Rectal smooth muscle tissue (tissue), 1 donor: ENCODE measurements around the gene SLC41A3.

Experiments used
- H3K27ac ChIP-seq: one replicate; pipeline ENCODE4 v1.7.0; 2013; ENCODE audit warnings: low read depth, low read length, inconsistent platforms
- H3K27me3 ChIP-seq: one replicate; pipeline ENCODE4 v1.7.0; 2013; ENCODE audit warnings: low read length; ENCODE audit not compliant: control insufficient read depth, insufficient read depth
- H3K36me3 ChIP-seq: one replicate; pipeline ENCODE4 v1.7.0; 2013; ENCODE audit warnings: low read length; ENCODE audit not compliant: control insufficient read depth, insufficient read depth
- H3K4me1 ChIP-seq: one replicate; pipeline ENCODE4 v1.7.0; 2013; ENCODE audit warnings: low read length; ENCODE audit not compliant: control insufficient read depth, insufficient read depth
- H3K4me3 ChIP-seq: one replicate; pipeline ENCODE4 v1.7.0; 2013; ENCODE audit warnings: low read length
- H3K9ac ChIP-seq: one replicate; pipeline ENCODE4 v1.7.0; 2013; ENCODE audit warnings: low read length

SLC41A3 gene

DNA sequence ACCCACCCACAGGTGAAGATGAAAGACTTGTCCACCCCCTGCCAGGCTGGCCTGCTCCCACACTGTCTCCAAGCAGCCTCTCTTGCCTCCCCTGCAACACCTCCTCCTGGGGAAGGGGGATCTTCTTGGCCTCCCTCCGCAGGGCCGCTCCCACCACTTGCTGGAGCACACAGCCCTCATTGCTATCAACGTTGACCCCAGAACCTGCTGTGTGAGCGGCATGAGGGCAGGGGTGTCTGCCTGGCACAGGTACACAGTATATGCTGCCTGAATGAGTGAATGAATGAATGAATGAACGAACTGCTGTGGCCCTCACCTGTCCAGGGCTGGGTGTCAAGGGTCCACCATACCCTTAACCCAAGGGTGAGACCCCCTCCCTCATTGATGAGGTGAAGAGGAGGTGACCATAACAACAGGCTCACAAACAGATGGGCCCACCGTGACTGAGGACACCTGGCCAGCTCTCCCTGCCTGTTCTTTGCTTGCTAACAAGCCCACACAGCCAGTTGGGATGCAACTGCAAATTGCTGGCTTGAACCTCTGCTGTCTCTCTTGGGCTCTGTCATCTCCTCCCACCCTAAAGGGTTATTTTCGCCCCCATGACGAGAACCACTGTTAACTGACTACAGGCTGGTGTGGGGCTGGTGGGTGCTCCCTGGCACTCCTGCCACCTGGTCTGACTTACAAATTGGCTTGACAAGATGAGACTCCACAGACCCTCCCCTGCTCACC is 22.5 kb downstream of the SLC41A3 start:
- Histone ChIP-seq H3K27me3 (no peaks in the 10 kb centered on the region), H3K4me1 (no peaks in the 10 kb centered on the region), H3K27ac (no peak overlapping the region), H3K9ac (no peak overlapping the region), H3K4me3 (no peak overlapping the region), H3K36me3 (no peaks in the 10 kb centered on the region)

- Histone ChIP-seq H3K4me3 (no peak overlapping the region), H3K27ac (no peak overlapping the region)
Observed at GRCh38 chr3:126060613-126061145, 23.2 kb downstream of the SLC41A3 start.

DNA sequence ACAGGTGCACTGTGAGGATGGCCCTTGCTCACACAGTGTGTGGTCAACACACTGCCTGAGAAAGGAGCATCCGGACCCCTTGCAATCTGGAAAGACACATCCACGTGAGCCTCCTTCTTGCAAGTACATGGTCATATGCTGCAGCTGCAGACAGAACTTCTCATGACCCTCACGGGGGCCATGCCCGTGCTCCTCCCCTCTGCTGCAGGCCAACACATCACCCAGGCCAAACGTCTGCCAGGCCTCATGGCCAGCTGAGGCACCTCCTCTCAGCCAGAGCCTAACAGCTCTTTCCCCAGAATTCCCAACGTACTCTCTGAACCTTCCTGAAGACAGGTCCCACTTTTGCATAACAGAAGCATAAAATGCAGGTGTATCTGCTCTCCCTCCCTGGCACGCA is 25.3 kb downstream of the SLC41A3 start:
- H3K9ac ChIP-seq = no peak overlapping the region
- H3K27me3 ChIP-seq = no peaks in the 10 kb centered on the region
- no peaks in the 10 kb centered on the region for H3K4me1 ChIP-seq
- H3K4me3 ChIP-seq = no peak overlapping the region
- H3K27ac ChIP-seq = no peak overlapping the region
- no peaks in the 10 kb centered on the region for H3K36me3 ChIP-seq

More at GRCh38 chr3:126060613-126061145, 23.2 kb downstream of the SLC41A3 start:
- Histone ChIP-seq H3K36me3 (no peaks in the 10 kb centered on the region), H3K9ac (no peak overlapping the region), H3K4me1 (no peaks in the 10 kb centered on the region), H3K27me3 (no peaks in the 10 kb centered on the region)

- Histone ChIP-seq H3K4me1 (no peaks in the 10 kb centered on the region), H3K36me3 (no peaks in the 10 kb centered on the region), H3K27me3 (no peaks in the 10 kb centered on the region), H3K9ac (no peak overlapping the region), H3K27ac (no peak overlapping the region), H3K4me3 (no peak overlapping the region)
Observed at GRCh38 chr3:126057936-126058335, 26.0 kb downstream of the SLC41A3 start.

GRCh38 chr3:126057501-126057819 is 26.5 kb downstream of the SLC41A3 start:
- H3K4me1 ChIP-seq = no peaks in the 10 kb centered on the region
- H3K27me3 ChIP-seq = no peaks in the 10 kb centered on the region
- H3K4me3 ChIP-seq = no peak overlapping the region
- H3K36me3 ChIP-seq = no peaks in the 10 kb centered on the region
- H3K9ac ChIP-seq = no peak overlapping the region
- H3K27ac ChIP-seq = no peak overlapping the region

DNA sequence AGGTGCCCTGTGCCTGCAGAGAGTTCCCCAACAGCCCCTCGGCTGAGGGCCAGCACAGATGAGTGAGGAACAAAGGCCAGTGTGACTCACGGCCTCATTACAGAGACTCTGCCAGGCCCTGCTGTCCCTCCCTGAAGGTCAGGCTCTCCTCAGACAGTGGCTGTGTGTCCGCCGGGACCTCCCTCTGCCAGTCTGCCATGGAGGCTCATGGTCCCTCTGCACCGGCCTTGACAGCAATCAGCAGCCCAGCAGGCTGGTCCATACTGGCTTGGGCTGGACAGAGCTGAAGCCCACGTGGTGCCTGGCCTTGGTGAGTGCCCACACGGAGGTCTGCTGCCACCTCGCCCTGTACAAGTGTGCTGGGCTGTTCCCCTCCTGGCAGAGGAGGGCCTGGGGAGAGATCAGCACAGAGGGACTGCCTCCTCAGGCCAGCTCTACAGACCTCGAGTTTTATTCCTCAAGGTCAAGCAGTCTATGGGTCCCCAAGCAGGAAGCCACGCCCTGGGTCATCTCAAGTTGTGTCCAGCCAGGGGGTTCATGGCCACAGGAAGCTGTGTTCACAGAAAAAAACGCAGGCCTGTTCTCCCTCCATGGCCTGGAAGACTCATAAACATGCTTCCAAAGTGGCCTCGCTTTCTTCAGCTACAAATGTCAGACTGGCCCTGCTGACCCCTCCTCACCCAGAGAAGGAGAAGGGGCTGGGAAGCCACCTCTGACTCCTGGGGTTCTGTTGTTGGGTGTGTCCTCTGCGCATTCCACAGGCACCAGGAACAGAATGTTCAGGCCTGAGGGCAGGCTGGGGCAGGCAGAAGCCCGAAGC is 27.0 kb downstream of the SLC41A3 start:
- Histone ChIP-seq H3K9ac (no peak overlapping the region), H3K36me3 (no peaks in the 10 kb centered on the region), H3K4me3 (no peak overlapping the region), H3K27me3 (no peaks in the 10 kb centered on the region), H3K27ac (no peak overlapping the region), H3K4me1 (no peaks in the 10 kb centered on the region)

DNA sequence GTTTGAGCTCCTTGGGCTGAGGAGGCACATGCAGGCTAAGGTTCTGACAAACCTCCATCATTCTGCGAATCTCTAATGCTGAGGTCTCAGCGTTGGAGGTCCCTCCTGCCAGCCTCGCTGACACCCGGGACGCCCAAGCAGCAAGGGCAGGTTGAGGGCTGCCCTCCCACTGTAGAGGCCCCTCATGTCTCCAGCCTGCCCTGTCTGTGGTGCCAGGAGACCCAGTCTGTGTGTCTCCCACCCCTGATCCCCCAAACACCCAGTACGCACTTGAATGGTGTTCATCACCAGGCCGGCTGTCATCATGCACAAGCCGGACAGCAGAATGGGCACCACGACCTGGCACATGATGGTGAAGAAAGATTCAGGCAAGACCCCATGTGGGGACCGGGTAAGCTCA is 27.8 kb downstream of the SLC41A3 start:
- Histone ChIP-seq H3K36me3 (no peaks in the 10 kb centered on the region), H3K27me3 (no peaks in the 10 kb centered on the region), H3K4me1 (no peaks in the 10 kb centered on the region), H3K9ac (no peak overlapping the region), H3K4me3 (no peak overlapping the region), H3K27ac (no peak overlapping the region)

DNA sequence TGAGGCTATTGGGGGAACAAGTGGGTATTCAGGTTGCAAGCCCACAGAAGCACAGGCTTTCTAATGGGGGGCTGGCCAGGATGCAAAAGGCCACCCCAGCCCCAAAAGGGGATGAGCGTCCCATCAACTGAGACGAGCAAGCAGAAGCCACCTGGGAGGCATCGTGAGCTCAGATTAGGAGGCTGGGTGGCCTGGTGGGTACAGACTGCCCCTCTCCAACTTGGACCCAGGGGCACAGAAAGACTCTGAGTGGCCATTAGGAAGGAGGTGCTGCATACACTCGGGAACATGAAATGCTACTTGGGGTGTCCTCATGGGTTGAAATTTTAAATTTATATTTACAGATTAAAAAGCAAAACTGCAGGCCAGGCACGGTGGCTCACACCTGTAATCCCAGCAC is 29.1 kb downstream of the SLC41A3 start:
- H3K4me3 ChIP-seq = no peak overlapping the region
- no peaks in the 10 kb centered on the region for H3K36me3 ChIP-seq
- H3K27me3 ChIP-seq = no peaks in the 10 kb centered on the region
- no peaks in the 10 kb centered on the region for H3K4me1 ChIP-seq
- no peak overlapping the region for H3K9ac ChIP-seq
- H3K27ac ChIP-seq = no peak overlapping the region

DNA sequence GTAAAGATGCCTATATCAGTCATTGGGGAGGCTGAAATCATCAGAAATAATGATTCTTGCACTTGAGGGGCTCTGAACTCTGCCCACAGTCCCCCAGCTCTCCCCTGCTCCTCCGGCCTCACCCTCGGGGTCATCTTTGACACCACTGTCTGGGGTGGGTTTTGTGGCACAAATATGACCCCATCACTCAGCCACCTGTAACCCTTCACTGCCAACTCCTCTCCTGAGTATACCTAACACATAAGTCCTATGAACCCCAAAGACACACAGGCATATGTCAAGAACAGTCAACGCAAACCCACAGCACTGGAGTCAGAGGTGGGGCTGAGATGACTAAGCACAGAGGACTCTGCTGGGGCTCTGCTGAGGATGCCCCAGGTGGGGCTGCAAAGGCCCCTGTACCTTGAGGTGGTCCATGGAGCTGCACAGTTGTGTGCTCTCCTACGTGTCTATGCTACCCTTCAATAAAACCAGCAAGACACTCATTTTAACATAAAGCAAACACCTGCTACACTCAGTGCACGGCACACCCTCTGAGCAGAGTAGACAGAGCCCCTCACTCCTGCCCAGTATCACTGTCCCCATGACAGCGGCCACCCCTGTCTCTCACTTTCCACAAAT is 29.9 kb downstream of the SLC41A3 start:
- H3K27me3 ChIP-seq = no peaks in the 10 kb centered on the region
- H3K4me3 ChIP-seq = no peak overlapping the region
- no peak overlapping the region for H3K27ac ChIP-seq
- H3K9ac ChIP-seq = no peak overlapping the region
- no peaks in the 10 kb centered on the region for H3K36me3 ChIP-seq
- H3K4me1 ChIP-seq = no peaks in the 10 kb centered on the region

DNA sequence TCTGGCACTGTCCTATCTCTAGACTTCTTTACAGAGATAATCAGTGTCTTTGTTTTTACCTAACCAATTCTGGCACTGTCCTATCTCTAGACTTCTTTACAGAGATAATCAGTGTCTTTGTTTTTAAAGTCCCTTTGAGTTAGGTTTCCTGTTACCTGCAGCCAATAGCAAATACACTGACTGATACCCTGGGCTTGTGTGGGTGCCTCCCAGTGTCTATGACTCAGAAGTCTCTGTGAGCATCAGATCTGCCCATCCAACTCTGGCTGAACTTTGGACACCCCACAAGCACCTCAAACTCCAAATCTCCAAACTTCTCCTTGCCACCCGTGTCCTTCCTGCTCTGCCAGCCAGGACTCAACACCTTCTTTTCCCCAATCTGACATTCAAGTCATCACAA is 30.4 kb downstream of the SLC41A3 start:
- no peak overlapping the region for H3K4me3 ChIP-seq
- no peak overlapping the region for H3K27ac ChIP-seq

GRCh38 chr3:126052196-126053058 is 31.5 kb downstream of the SLC41A3 start:
- Histone ChIP-seq H3K4me3 (no peak overlapping the region), H3K27me3 (no peaks in the 10 kb centered on the region), H3K9ac (no peak overlapping the region), H3K27ac (no peak overlapping the region), H3K4me1 (no peaks in the 10 kb centered on the region), H3K36me3 (no peaks in the 10 kb centered on the region)

More for the DNA sequence above, 30.4 kb downstream of the SLC41A3 start:
- Histone ChIP-seq H3K9ac (no peak overlapping the region), H3K4me1 (no peaks in the 10 kb centered on the region), H3K27me3 (no peaks in the 10 kb centered on the region), H3K36me3 (no peaks in the 10 kb centered on the region)

DNA sequence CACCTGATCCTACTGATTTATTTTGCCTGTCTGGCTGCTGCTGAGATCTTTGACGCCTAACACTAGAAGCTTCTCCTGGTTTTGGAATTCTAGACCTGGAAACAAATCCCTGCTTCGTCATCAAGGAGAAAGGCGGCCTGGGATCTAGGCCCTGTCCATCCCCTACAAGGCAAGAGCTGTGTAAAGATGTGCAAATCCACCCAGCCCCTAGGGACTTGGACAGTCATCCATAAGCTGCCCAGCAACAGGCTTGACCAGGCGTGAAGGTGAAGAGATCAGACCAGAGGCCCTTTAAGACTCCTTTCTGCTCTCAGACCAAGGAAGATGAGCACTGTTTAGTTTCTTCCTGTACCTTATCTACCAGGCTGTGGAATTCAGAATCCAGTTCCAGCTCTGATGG is 32.2 kb downstream of the SLC41A3 start:
- no peak overlapping the region for H3K4me3 ChIP-seq
- no peaks in the 10 kb centered on the region for H3K27me3 ChIP-seq
- no peak overlapping the region for H3K9ac ChIP-seq
- no peaks in the 10 kb centered on the region for H3K36me3 ChIP-seq
- H3K27ac ChIP-seq = no peak overlapping the region
- no peaks in the 10 kb centered on the region for H3K4me1 ChIP-seq
